Vein endothelial cell (primary cell): ENCODE data around the gene HAVCR2. TPM values are rescaled to one million over a fixed set of nuclear protein-coding genes. Genes with fewer than 3 reads are reported as not detected.

Experiments used
- total RNA-seq: library from RNA; depleted of rRNA; stranded (reverse); fragments of >200 nt; gene quantifications from 2 replicates; pipeline ENCODE4 v1.2.3, GENCODE V29; 2012

HAVCR2 gene
- under 0.01 and 0.67 TPM in 2 replicates for total RNA-seq

GRCh38 chr5:157108976-157109375, at the start of gene HAVCR2:
Gene HAVCR2, minus strand, starts transcription at chr5:157109044. Its CDS starts 61 bp downstream, at chr5:157108983.

GRCh38 chr5:157142317-157143126, 33.7 kb upstream of the HAVCR2 start, which contains the start of gene MED7:
Gene MED7, minus strand, starts transcription at chr5:157142865. Its CDS starts 3,434 bp downstream, at chr5:157139431.

GRCh38 chr5:157059093-157059539, 49.7 kb downstream of the HAVCR2 start, which contains the start of gene HAVCR1:
Gene HAVCR1, minus strand, starts transcription at chr5:157059116. Its CDS starts 1,173 bp downstream, at chr5:157057943.

Other genes starting within 250 kb of the HAVCR2 start
- not detected in 2 replicates for gene TIMD4, start 145.8 kb downstream of the HAVCR2 start, total RNA-seq
- gene HAVCR1, start 49.9 kb downstream of the HAVCR2 start, total RNA-seq, result not detected in 2 replicates
- 8.2 and 10.3 TPM in 2 replicates for gene MED7, start 33.8 kb upstream of the HAVCR2 start, total RNA-seq
- gene GARIN3, start 57.2 kb upstream of the HAVCR2 start, total RNA-seq, result not detected in 2 replicates
- gene ITK, start 71.8 kb upstream of the HAVCR2 start, total RNA-seq, result not detected in 2 replicates
- 21.6 and 29.7 TPM in 2 replicates for gene CYFIP2, start 157.1 kb upstream of the HAVCR2 start, total RNA-seq